ENCODE data around the gene SLC4A1.

SLC4A1 gene

DNA sequence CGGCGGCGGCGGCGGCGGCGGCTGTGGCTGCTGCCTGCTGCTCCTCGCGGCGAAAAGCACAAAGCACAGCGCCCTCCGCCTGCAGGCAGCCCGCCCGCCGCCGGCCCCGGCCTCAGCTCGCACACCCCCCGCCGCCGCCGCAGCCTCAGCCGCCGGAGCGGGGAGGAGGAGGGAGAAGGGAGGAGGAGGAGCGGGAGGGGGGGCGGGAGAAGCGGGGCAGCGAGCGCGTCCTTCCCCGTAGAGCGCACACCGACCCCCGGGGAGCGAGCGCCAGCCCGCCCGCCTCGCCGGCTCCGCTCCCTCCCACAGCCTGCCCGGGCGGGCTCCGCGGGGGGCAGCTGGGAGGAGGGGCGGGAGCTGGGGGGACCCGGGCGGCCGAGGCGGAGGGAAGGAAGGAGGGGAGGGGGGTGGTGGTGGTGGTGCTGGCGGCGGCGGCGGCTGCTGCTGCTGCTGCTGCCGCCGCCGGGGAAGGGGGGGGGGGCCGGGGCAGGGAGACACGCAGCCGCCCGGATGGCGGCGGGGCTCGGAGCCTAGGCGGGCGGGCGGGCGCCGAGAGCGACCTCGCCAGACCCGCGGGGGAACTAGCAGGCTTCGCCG, 48.2 kb downstream of the SLC4A1 start, which contains the start of gene UBTF:
TSS of gene UBTF (minus strand) at position 60 of the 597 bp plus-strand sequence. CDS start 1,446 bp downstream, outside the sequence.
- peak; percentile 63 to 76 for DNase-seq

DNA sequence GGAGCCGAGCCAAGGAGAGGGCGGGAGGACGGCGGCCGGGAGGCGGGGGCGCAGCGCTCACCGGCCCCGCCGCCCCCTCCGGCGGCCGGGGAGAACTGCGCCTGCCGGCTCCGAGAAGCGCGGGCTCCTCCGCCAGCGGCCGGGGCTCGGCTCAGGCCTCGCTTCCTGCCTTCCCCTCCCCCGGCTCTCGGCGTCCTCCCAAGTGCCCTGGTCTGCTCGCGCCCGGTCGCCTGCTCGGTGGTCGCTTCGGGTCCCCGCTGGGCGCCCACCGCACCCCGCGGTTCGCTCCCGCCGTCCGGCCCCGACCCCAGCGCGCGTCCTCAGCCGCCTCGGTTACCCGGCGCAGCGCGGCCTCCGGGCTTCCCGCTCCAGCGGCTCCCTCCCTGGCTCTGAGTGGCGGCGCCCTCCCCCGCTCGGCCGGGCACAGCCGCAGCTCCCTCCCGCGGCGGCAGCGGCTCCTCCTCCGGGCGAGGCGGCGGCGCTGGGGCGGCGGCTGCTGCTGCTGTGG, 48.8 kb downstream of the SLC4A1 start:
- peak; percentile 49 to 65 for DNase-seq

DNA sequence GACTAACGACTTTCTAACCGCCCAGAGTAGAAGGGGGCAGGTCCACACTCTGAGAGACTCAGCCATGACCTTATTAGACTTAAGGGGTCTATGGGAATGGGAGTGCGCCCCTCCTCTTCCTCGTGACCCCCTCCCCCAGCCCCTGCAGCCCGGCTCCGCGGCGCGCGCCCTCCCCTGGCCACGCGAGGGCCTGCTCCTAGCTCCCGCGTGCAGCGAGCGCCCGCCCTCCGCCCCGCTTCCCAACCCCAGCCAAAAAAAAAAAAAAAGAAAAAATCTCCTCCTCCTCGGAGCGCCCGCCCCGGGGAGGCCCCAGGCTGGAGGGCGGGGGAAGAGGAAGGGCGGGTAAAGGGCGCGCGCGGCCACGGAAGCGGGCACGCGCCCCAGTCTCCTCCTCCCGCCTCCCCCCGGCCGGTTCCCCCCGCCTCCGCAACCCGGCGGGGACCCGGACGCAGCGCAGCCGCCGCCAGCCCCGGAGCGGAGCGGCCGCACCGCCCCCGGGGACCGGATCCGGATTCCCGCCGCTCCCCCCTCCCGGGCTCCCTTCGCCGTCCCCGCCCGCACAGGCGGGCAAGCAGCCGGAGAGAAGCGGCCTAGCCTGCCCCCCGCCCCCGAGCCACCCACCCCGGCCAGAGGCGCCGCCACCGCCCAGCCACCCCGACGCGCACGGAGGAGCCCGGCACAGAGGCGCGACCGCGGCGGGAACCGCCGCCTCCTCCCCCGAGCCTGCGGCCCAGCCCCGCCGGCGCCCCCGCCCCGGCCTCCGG, 49.4 kb downstream of the SLC4A1 start:
- DNase-seq: peak; percentile 89 to 95

DNA sequence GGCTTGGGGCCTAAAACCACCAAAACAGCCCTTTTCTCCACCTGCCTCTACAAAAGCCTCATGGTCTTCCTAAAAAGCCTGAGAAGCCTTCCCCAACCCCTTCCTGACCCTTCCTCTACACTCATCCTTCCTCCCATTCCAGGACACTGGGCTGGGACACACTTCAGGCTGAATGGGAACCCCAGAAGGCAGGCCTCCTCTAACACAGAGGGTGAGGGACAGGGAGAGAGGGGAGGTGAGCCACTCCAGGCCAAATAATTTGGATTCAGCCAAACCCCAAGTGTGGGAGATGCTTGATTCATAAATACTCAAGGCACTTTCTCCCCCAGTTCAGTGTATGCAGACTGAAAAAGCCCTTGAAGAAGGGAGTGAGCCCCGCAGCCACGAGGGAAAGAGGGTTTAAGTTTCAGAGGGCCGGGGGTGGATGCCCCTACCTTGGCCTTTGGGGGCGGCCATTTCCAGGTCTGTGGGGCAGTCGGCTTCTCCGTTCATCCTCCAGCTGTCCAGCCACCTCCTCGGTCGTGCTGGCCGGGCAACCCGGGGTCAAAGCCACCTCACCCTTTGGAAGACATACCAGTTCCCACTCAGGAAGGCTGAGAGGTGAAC, 50.1 kb downstream of the SLC4A1 start:
- DNase-seq: peak in 1 of 2 experiments; percentile 44

DNA sequence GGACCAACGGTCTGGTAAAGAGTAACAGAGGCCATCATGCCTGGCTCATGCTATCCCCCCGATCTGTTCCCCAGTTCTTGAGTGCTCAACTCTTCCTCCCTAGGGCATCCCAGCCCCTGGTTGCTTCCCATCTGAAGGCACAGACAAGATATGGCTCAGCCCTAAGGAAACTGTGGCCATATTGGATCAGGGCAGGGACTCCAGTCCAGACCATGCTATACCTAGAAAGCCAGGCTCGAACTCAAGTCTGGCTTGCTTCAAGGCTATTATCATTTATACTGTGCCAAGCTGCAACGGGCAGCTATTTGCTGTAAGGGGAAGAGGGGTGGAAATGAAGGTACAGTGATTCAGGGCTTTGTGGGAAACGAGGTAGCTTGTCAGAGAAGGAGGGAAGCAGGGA, 51.2 kb downstream of the SLC4A1 start:
- DNase-seq: no peak

DNA sequence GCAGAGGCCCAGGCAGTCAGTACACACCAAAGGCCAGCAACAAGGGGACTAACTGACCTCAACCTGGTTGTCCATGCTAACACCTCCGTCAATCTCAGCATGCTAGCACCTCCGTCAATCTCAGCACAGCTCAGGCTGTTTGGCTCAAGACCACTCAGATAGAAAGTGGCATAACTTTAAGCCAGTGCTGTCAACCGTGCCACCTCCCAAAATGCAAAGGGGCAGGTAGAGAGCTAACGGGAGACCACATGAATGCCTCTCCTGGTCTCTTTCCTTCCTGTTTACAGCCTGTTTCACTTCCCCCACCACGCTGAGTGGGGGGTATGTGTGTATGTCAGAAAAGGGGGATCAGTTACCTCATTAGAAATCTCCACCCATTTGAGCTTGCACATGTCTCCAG, 51.8 kb downstream of the SLC4A1 start:
- no peak for DNase-seq

DNA sequence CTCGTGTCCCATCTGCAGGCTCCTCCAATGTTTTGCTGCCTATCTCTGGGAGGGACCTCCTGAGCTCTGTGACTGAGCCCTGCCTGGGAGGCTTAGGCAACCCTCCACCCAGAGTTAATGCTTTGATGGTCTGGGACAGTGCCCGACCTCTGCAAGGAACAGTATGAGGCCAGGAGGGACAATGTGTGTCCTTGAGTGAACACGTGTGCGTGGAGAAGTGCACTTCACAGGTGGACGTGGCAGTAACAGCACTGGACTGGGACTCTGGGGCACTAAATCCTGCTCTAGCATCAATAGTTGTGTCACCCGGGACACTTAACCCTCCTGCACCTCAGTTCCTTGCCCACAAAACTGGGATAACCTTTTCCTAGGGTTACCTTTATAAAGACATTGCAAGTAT, 53.0 kb downstream of the SLC4A1 start:
- no peak for DNase-seq

DNA sequence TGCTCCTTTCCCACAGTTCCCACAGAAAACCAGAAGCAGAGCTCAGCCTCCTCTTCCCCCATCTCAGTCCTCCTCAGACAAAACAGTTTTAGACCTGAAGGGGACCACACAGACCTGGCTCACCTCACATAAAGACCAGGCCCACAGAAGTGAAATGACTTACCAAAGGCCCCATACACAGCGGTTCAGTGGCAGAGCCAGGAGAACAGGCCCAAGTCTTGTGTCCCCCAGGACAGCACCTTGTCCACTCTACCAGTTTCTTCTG, 53.8 kb downstream of the SLC4A1 start:
- DNase-seq: no peak

DNA sequence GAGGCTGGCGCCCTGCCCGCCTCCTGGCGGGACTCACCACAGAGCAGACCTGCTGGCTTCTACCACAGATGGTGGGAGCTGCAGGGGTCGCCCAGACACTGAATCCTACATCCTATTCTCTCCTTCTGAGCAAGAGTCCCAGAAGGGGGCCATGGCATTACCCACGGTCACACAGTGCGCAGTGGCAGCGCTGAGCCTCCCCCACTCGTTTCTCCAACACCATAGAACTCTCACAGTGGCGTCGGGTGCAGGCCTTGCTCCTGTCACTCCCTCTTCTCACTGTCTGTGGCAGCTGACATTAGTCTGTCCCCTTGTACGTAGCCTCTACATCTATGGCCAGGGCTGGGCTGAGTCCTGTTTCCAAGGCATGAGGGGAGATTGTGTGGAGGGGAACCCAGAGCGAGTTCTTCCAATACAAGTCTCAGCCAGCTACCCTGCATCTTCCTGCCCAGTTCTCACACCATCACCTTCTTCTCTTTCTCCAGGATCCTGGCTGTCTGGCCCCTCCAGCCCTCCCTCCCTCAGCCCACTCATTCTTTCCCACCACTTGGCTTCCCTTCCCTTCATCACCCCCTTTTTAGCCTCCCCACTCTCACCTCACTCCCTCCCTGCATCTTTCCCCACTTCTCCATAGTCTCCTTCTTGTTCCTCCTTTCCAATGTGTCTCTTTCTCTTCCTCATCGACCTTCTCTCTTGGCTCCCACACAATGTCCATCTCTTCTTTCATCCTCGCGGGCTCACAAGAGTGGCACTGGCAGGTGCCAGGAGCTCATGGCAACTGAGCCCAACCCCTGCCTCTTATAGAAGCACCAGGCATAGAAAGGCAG, 54.3 kb downstream of the SLC4A1 start:
- DNase-seq: no peak

DNA sequence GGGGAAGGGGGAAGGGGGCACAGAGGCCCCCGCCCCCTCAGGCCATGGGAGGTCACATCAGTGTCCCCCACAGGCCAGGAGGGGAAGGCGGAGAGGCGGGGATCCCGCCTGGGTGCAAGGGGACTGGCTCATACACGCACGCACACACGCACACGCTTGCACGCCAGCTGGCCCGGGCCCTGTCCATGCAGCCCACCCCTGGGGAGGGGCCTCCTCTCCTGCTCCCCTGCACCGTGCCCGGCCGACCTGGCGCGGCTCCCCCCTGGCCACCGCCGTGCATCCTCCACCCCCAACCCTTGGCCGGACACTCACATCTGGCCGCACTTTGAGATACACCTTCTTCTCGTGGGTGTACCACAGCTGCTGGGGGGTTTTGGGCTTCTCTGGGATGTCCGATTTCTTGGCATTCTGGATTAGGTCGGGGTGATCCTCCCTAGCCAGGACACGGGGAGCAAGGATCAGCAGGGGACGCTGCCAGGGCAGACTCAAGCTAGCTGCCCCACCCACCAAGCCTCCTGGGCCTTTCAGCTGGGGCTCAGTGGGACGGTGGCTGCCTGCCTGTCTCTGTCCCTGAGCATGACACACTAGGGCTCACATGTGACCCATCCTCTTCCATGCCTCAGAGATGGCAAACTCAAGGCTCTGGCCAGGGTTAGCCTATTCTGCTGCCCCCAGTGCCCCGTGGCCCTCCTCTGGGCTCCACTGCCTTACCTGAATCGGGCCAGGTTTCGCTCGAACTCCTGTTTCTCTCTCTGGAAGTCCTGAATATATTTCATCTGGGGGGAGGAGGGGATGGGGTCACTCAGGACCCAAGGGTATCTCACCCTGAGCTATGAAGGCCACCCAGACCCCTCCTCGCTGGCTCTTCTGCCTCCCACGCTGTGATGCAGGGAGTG, 55.2 kb downstream of the SLC4A1 start:
- no peak for DNase-seq

DNA sequence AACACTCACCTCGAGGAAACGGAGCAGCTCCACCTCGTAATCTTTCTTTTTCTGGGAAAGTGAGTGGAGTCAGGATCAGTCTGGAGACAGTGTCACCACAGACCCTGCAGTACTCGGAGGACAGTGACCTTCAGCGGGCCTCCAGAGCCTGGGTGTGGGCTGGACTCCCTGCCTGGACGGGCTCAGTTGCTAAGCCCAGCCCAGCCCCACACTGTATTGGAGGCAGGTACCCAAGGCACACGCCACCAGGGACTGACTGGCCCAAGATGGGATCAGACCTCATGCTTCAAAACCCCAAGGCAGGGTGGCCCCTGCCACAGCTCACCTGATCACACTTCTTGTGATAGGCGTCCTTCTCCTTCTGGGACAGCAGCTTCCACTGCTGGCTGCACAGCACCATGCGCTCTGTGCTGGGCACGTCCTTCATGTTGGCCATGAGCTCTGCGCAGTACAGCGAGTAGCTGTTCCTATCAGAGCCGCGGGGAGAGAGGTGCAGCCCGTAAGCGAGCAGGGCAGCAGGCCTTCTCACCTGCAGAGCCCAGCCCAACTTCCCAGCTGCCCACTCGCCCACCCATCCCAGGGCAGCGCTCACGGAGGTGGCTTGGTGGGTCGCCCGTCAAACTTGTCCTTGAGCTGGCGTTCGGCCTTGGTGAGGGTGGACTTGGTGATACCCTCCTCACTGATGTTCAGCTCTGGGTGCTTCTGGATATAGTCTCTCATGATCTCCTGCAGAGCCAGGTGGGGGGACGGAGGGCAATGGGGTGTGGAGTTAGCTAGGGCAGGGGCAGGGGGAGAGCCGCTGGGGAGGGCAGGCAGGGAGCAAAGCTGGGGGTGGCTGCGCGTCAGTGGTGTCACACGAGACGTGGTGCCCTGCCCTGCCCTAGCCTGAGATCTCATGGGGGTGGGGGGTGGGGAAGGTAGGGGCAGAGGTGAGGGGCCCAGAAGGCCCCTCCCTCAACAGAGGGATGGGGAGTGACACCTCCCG, 56.4 kb downstream of the SLC4A1 start:
- no peak for DNase-seq

DNA sequence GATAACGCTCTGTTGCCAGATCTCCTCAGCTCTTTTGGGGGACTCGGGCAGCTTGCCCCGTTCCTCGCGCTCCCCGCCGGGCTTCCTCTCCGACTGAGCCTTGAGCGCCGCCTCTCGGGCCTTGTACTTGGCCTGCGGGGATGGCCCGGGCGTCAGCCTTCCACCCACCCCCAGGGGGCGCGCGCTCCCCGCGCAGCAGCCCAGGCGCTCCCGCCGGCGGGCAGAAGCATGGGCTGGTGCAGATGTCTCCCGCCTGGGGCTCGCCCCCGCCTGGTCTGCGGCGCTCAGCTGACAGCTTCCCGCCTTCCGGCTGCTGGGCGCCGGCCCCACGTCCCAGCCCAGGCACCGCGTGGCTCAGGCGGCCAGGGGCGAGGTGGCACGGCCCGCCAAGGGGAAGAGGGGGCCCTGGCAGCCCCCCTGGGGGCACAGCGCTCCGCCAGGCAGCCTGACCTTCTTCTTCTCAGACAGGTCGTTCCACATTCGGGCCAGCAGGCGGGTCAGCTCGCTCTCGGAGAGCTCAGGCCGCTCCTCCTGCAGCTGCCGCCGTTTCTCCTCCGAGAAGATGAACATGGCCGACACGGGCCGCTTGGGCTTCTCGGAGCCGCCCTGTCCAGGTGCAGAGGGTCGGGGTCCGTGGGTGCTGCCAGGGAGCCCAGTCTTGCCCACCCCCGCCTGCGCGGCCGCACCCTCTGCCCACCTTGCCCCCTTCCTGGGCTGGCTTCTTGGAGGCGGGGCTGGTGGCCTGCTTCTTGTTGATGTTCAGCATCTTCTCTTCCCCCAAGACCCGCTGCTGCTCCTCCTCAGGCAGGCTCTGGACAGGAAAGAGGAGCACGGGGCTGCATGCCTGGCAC, 57.4 kb downstream of the SLC4A1 start:
- peak; percentile 76 to 92 for DNase-seq

DNA sequence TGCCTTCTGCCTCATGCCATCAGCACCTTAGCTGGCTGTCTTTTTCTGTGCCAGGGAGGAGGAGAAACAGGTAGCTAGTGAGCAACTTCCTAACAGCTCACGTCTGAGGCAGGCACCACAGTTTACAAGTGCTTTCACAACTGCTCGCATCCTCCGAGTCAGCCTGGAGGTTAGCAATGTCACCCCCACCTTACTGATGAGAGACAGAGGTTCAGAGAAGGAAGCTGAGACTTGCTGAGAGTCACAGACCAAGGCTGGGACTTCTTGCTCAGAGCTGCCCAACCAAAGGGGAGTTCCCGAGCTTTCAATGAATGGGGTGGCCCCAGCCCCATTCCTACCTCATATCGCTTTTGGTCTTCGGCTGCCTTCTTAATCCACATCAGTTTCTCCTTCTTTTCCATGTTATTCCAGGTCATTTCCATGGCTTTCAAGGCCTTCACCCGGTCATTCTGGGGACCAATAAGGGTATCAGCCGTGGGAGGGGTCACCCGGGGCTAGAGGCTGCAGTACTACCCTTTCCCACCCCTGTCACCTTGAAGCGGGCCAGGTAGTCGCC, 58.1 kb downstream of the SLC4A1 start:
- no peak for DNase-seq

DNA sequence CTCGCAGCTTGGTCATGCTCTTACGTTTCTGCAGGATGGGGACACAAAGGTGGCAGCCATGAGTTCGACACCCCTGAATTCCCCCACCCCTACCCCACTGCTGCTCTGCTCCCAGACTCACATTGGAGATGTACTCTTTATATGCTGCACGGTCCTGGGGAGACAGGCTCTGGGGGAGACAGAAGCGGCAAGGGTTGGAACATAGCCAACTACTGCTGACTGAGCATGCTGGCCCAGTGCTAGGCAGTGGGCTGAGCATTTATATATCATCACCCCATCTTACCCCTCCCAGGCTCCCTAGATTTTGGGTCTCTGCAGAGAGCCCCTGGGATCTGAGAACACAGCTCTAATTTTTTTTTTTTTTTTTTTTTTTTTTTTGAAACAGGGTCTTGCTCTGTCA, 60.2 kb downstream of the SLC4A1 start:
- DNase-seq: no peak

DNA sequence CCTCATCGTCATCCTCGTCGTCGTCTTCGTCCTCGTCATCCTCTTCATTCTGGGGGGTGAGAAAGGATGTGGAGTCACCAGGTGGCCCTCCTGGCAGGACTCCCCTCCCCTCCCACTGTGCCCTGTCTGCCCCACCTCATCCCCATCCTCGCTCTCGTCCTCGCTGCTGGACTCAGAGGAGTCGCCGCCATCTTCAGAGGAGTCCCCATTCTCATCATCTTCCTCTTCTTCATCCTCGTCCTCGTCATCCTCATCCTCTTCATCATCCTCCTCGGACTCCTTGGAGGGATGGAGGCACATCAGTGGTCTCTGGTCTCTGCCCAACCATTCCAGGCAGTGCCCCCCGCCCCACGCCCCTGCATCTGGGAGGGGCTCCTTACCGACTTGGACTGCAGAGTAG, 60.6 kb downstream of the SLC4A1 start:
- DNase-seq: no peak

DNA sequence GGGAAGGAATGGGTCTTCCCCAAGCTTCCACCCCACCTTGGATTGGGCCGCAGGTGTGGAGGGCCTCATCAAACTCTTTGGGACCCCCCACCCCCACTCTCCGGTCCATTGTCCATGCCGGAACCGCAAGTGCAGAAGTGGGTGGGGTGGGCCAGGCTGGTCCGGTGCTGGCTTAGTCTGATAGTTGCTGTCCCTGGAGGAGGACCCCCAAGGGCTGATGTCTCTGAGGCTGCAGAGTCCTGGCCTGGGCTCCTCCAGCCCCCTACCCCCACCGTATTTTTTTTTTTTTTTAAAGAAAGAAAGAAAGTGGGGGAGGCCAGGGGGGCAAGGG, 61.1 kb downstream of the SLC4A1 start:
- no peak for DNase-seq

DNA sequence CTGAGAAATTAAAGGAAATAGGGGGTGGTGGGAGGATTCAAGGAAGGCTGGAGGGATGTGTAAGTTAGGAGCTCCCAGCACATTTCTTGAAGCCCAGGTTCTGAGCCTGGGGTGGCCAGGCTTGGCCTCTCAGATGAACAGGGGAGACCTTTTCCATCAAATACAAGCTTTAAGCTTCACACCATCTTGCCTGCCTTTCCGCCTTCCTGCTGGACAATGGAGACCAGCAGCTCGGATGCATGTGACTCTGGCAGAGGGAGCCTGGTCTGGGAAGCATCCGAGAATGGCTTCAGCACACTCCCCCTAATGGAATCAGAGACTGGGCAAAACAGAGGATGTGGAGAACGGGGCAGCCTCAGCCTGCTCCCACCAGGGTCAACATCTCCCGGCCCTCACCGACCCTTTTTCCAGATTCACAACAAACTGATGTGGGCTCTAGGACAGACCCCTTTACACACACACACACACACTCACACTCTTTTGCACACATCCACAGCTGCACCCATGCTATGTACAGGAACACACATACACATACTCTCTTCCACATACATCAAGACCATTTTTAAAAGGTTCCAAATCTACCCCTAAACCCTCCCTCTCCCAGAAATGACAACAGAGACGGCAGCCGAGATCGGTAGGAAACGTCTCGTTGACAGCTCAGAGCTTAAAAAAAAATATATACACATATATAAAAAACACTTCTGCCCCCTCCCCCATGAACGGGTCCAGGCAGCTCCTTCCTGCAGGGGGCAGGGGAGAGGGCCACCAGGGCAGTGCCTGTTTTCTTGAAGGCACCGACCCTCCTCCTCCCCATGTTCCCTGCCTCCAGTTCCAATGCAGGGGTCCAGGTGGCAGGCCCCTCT, 61.7 kb downstream of the SLC4A1 start:
- no peak for DNase-seq

DNA sequence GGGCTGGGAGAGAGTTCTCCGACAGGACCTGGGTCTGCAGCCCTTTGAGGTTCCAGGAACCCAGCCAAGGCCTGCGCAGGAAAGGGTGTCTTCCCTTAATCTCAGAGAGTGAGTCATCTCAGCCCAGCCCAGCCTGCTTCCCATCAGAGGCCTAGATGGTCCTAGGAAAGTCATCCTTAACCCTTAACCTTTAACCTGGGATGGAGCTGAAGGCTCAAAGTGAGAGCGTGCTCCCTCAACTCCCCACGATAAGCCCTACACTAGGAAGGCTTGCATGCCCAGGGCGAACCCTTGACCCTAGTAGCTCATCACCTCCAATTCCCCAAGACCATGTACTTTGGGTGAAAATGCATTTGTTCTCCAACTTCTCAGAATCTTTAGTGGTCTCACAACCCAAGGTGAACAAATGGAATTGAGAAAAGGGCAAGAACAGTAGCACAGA, 63.5 kb downstream of the SLC4A1 start:
- no peak for DNase-seq

Measured in NCI-H524 (cell line).